SK-N-SH (cell line): Measurements from ENCODE around the gene SYNM. TPM values are rescaled to one million over a fixed set of nuclear protein-coding genes. Genes with fewer than 3 reads are reported as not detected.

ENCODE experiments used
- CTCF ChIA-PET: fragments of 300-600, 350-600 bp; formaldehyde crosslinking; extraction: SDS; loops from one replicate; lab custom pipeline; 2021; lab: Yijun Ruan, JAX
- POLR2A ChIA-PET: fragments of 350-600 bp; sonication (Branson Sonifier 250); formaldehyde crosslinking; extraction: SDS; loops from one replicate; lab custom pipeline; 2020; ENCODE audit warnings: antibody characterized with exemption, inconsistent platforms; lab: Yijun Ruan, JAX
- DNase-seq: peaks from one replicate; pipeline ENCODE4 v3.0.0; 2012
- H2AFZ ChIP-seq: fragments of 200-600 bp; sonication (generic); 2 replicates; pipeline ENCODE4 v1.8.1; 2016; ENCODE audit warnings: antibody characterized with exemption, mild to moderate bottlenecking, low read depth
- H3F3A ChIP-seq: fragments of 200-600 bp; sonication (generic); replicated peaks from 2 replicates; pipeline ENCODE3; 2016; ENCODE audit warnings: antibody characterized with exemption, mild to moderate bottlenecking; ENCODE audit not compliant: insufficient read depth
- H3K27ac ChIP-seq, 2 experiments: fragments of 200-500 bp in 1 of 2; fragments of 200-600 bp in 1 of 2; sonication (Bioruptor generic) in 1 of 2; sonication (generic), shearing (Covaris generic) in 1 of 2; 2 replicates each; pipeline versions ENCODE4 v1.5.1 to v1.6.1; 2014 to 2016; ENCODE audit warnings: low read depth in 2 of 2, inconsistent platforms in 1 of 2, low read length in 1 of 2, mild to moderate bottlenecking in 1 of 2, mixed read lengths in 1 of 2
- H3K27me3 ChIP-seq: fragments of 200-600 bp; sonication (generic), shearing (Covaris generic); 2 replicates; pipeline ENCODE4 v1.6.1; 2016; ENCODE audit warnings: mixed run types; ENCODE audit not compliant: insufficient read depth
- H3K36me3 ChIP-seq, 2 experiments: fragments of 200-500 bp in 1 of 2; fragments of 200-600 bp in 1 of 2; sonication (Bioruptor generic) in 1 of 2; sonication (generic) in 1 of 2; replicated peaks in 1 of 2; 2 replicates each; pipeline versions ENCODE3 to v1.5.1; 2014 to 2016; ENCODE audit warnings: low read length in 1 of 2, mild to moderate bottlenecking in 1 of 2; ENCODE audit not compliant: insufficient read depth in 2 of 2, control insufficient read depth in 1 of 2
- H3K4me1 ChIP-seq, 2 experiments: fragments of 200-500 bp in 1 of 2; fragments of 200-600 bp in 1 of 2; sonication (Bioruptor generic) in 1 of 2; sonication (generic), shearing (Covaris generic) in 1 of 2; 2 replicates each; pipeline versions ENCODE4 v1.5.1 to v1.6.1; 2014 to 2016; ENCODE audit warnings: low read depth in 1 of 2, low read length in 1 of 2, mixed run types in 1 of 2; ENCODE audit not compliant: insufficient read depth in 2 of 2, control insufficient read depth in 1 of 2
- H3K4me2 ChIP-seq: fragments of 200-600 bp; sonication (generic), shearing (Covaris generic); 2 replicates; pipeline ENCODE4 v1.6.1; 2017; ENCODE audit warnings: mixed run types
- H3K4me3 ChIP-seq, 2 experiments: fragments of 200-500 bp in 1 of 2; fragments of 200-600 bp in 1 of 2; sonication (Bioruptor generic) in 1 of 2; sonication (generic), shearing (Covaris generic) in 1 of 2; 2 replicates each; pipeline versions ENCODE4 v1.5.1 to v1.8.1; 2014 to 2016; ENCODE audit warnings: low read depth in 2 of 2, inconsistent platforms in 1 of 2, low read length in 1 of 2, mild to moderate bottlenecking in 1 of 2, mixed read lengths in 1 of 2, moderate library complexity in 1 of 2
- H3K79me2 ChIP-seq: fragments of 200-600 bp; sonication (generic); 2 replicates; pipeline ENCODE4 v1.8.1; 2017; ENCODE audit warnings: mild to moderate bottlenecking; ENCODE audit not compliant: insufficient read depth
- H3K9ac ChIP-seq: fragments of 200-600 bp; sonication (generic); 2 replicates; pipeline ENCODE4 v1.6.1; 2017; ENCODE audit warnings: mixed run types
- H3K9me2 ChIP-seq: fragments of 200-600 bp; sonication (generic); 2 replicates; pipeline ENCODE4 v1.6.1; 2017; ENCODE audit warnings: mixed run types
- H3K9me3 ChIP-seq: fragments of 200-600 bp; sonication (generic); 2 replicates; pipeline ENCODE4 v1.6.1; 2017; ENCODE audit warnings: mixed run types, mild to moderate bottlenecking, moderate library complexity
- H4K20me1 ChIP-seq: fragments of 200-600 bp; sonication (generic); 2 replicates; pipeline ENCODE4 v1.6.1; 2017; ENCODE audit warnings: mild to moderate bottlenecking, mixed run types; ENCODE audit not compliant: insufficient read depth
- CHD2 ChIP-seq: fragments of 150-350 bp; IDR thresholded peaks from 2 replicates; pipeline ENCODE4 v1.6.1; 2018; ENCODE audit warnings: low read length; ENCODE audit not compliant: partially characterized antibody
- ELF1 ChIP-seq: IDR thresholded peaks from 2 replicates; pipeline ENCODE4 v1.4.0; 2012
- EP300 ChIP-seq, 2 experiments: IDR thresholded peaks; 2 replicates each; pipeline versions ENCODE4 v1.4.0 to v1.6.1; 2012; ENCODE audit warnings: borderline replicate concordance in 1 of 2, low read depth in 1 of 2, low read length in 1 of 2
- FOSL2 ChIP-seq: IDR thresholded peaks from 2 replicates; pipeline ENCODE4 v1.4.0; 2012; ENCODE audit warnings: low read depth, mild to moderate bottlenecking, moderate library complexity, borderline replicate concordance
- FOXJ3 ChIP-seq: sonication (generic); formaldehyde crosslinking; IDR thresholded peaks from 2 replicates; pipeline ENCODE4 v1.5.1; 2020; ENCODE audit warnings: mild to moderate bottlenecking, missing genetic modification reagents
- GATA2 ChIP-seq: sonication (generic); formaldehyde crosslinking; IDR thresholded peaks from 2 replicates; pipeline ENCODE4 v1.5.0; 2020; ENCODE audit warnings: mild to moderate bottlenecking, missing genetic modification reagents
- MEF2A ChIP-seq: IDR thresholded peaks from 2 replicates; pipeline ENCODE4 v1.4.0; 2012; ENCODE audit warnings: low read depth, borderline replicate concordance
- MXI1 ChIP-seq: IDR thresholded peaks from 2 replicates; pipeline ENCODE4 v1.6.1; 2012; ENCODE audit warnings: mild to moderate bottlenecking, low read depth, low read length, improper control_type of control experiment
- POLR2AphosphoS5 ChIP-seq: IDR thresholded peaks from 2 replicates; pipeline ENCODE4 v1.6.1; 2012; ENCODE audit warnings: low read depth, low read length
- RAD21 ChIP-seq: IDR thresholded peaks from 2 replicates; pipeline ENCODE4 v1.6.1; 2012; ENCODE audit warnings: mild to moderate bottlenecking, low read length
- RCOR1 ChIP-seq: fragments of 150-350 bp; IDR thresholded peaks from 2 replicates; pipeline ENCODE4 v1.6.1; 2017; ENCODE audit warnings: antibody characterized with exemption, low read length
- RFX5 ChIP-seq: IDR thresholded peaks from 2 replicates; pipeline ENCODE4 v1.6.1; 2012; ENCODE audit warnings: mild to moderate bottlenecking, improper control_type of control experiment, low read length
- RXRA ChIP-seq: IDR thresholded peaks from 2 replicates; pipeline ENCODE4 v1.4.0; 2012; ENCODE audit warnings: low read depth, mild to moderate bottlenecking, borderline replicate concordance
- SMC3 ChIP-seq: IDR thresholded peaks from 2 replicates; pipeline ENCODE4 v1.6.1; 2012; ENCODE audit warnings: low read depth, low read length, improper control_type of control experiment
- TCF12 ChIP-seq: IDR thresholded peaks from 2 replicates; pipeline ENCODE4 v1.4.0; 2012
- WGBS: methylation state at CpG from one replicate; pipeline ENCODE4 v1.1.6; 2017; ENCODE audit warnings: low lambda C conversion rate; 5-methylcytosine and 5-hydroxymethylcytosine counted together
- polyA plus RNA-seq, 3 experiments: library from polyadenylated mRNA; depleted of rRNA; stranded (reverse); fragments of >200 nt; gene quantifications; 2 replicates each; pipeline ENCODE4 v1.2.3, GENCODE V29; 2012
- TF ChIP-seq, protein P1 (sequence below): IDR thresholded peaks from 2 replicates; pipeline ENCODE4; 2012
- TF ChIP-seq, protein P2 (sequence below): IDR thresholded peaks from 2 replicates; pipeline ENCODE4 v1.4.0; 2012; ENCODE audit warnings: low read depth
- TF ChIP-seq, protein P3 (sequence below): IDR thresholded peaks from 2 replicates; pipeline ENCODE4 v1.6.1; 2012; ENCODE audit warnings: mild to moderate bottlenecking, low read depth, low read length, moderate library complexity
- TF ChIP-seq, protein P4 (sequence below): IDR thresholded peaks from 2 replicates; pipeline ENCODE4 v1.4.0; 2012; ENCODE audit warnings: low read depth, borderline replicate concordance
- TF ChIP-seq, protein P5 (sequence below): IDR thresholded peaks from 2 replicates; pipeline ENCODE4 v1.4.0; 2012; ENCODE audit warnings: low read depth, borderline replicate concordance

The SYNM gene
- polyA plus RNA-seq, 1 of the 3 experiments (the other 2 are of a cell fraction): 5.0 TPM

DNA sequence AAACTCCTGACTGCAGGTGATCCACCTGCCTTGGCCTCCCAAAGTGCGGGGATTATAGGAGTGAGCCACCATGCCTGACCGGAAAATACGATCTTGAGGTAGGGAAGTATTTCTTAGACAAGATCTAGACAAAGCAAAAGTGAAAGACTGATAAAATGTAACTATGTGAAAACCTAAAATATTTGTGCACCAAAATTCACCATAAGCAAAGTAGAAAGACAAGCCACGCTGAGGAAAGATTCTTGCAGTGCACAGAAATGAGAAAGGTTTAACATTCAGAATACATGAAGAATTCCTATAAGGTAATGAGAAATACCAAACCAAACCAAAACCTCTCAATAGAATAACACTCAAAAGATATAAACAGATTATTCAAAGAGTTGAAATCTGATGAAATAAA is 35.7 kb downstream of the SYNM start:
- no peaks in the 10 kb centered on the region for H4K20me1 ChIP-seq
- ChIA-PET CTCF (interaction anchor here (0.8 kb wide), 1 partner anchor 40 kb away, joined by 4 read pairs; no protein-coding TSS in a partner anchor), POLR2A (no interaction called here)
- TF ChIP-seq ELF1: no peak
- no peak for TF ChIP-seq GATA2 (CRISPR knock-in tag)
- TF ChIP-seq, protein P1, sequence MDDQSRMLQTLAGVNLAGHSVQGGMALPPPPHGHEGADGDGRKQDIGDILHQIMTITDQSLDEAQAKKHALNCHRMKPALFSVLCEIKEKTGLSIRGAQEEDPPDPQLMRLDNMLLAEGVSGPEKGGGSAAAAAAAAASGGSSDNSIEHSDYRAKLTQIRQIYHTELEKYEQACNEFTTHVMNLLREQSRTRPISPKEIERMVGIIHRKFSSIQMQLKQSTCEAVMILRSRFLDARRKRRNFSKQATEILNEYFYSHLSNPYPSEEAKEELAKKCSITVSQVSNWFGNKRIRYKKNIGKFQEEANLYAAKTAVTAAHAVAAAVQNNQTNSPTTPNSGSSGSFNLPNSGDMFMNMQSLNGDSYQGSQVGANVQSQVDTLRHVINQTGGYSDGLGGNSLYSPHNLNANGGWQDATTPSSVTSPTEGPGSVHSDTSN: no peak
- TF ChIP-seq FOSL2: no peak
- TF ChIP-seq, protein P2, sequence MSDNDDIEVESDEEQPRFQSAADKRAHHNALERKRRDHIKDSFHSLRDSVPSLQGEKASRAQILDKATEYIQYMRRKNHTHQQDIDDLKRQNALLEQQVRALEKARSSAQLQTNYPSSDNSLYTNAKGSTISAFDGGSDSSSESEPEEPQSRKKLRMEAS: no peak
- no peak for TF ChIP-seq RFX5
- TF ChIP-seq MEF2A: no peak
- TF ChIP-seq TCF12: no peak
- TF ChIP-seq POLR2AphosphoS5: no peak
- no peak for TF ChIP-seq SMC3
- no peak for TF ChIP-seq MXI1
- 97% methylated on average over 4 of the region's 4 CpGs for WGBS
- no peak overlapping the region for H2AFZ ChIP-seq
- no peak for DNase-seq
- H3K27me3 ChIP-seq: no peaks in the 10 kb centered on the region
- peaks cover 0 to 7% of the 10 kb centered on the region in 2 experiments for H3K36me3 ChIP-seq
- H3K9me2 ChIP-seq: no peaks in the 10 kb centered on the region
- no peak overlapping the region for H3K27ac ChIP-seq
- no peaks in the 10 kb centered on the region for H3K4me1 ChIP-seq
- H3F3A ChIP-seq: no peaks in the 10 kb centered on the region
- no peak overlapping the region for H3K4me2 ChIP-seq
- H3K9me3 ChIP-seq: no peaks in the 10 kb centered on the region
- no peak overlapping the region for H3K4me3 ChIP-seq
- no peak overlapping the region for H3K9ac ChIP-seq
- no peaks in the 10 kb centered on the region for H3K79me2 ChIP-seq

DNA sequence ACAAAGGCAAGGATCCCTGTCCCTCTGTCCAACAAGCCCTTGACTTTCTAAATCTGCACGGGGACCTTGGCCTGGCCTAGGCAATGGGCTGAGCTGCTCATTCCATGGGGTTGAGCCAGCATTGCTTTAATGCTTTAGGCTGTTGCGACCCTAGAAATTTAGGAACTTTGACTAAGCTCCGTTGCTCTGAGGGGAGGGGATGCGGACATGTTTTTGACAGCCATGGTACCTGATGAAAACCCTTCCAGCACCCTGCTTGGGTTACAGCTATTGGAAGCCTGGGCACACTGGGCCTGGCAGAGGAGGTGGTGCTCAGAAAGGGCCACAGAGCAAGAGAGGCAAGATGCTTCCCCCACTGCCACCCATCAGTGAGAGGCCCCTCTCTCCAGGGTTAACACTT is 37.1 kb downstream of the SYNM start:
- no peak for DNase-seq
- ChIA-PET CTCF (interaction anchor here (1.0 to 2.0 kb wide), 2 partner anchors 37 to 41 kb away, joined by 3 to 5 read pairs; partner anchors contain the start of gene SYNM), POLR2A (no interaction called here)
- Histone ChIP-seq H3K4me1 (no peaks in the 10 kb centered on the region), H3K9me2 (no peaks in the 10 kb centered on the region), H4K20me1 (no peaks in the 10 kb centered on the region), H3K79me2 (no peaks in the 10 kb centered on the region), H2AFZ (no peak overlapping the region), H3K9ac (no peak overlapping the region), H3F3A (no peaks in the 10 kb centered on the region), H3K36me3 (peaks cover 0 to under 1% of the 10 kb centered on the region in 2 experiments), H3K9me3 (no peaks in the 10 kb centered on the region), H3K4me3 (no peak overlapping the region), H3K27ac (no peak overlapping the region), H3K4me2 (no peak overlapping the region), H3K27me3 (no peaks in the 10 kb centered on the region)
- 88% methylated on average over 4 of the region's 4 CpGs for WGBS
- TF ChIP-seq, protein P1: no peak
- TF ChIP-seq RAD21 (no peak), CHD2 (no peak), EP300 (IDR thresholded peaks at IDR 0.05; ENCODE audit: borderline replicate concordance in 1 of 2, low read depth in 1 of 2, low read length in 1 of 2) (no peak), FOXJ3 (CRISPR knock-in tag) (no peak), RCOR1 (no peak), FOSL2 (no peak), RXRA (no peak)
- TF ChIP-seq, protein P3, sequence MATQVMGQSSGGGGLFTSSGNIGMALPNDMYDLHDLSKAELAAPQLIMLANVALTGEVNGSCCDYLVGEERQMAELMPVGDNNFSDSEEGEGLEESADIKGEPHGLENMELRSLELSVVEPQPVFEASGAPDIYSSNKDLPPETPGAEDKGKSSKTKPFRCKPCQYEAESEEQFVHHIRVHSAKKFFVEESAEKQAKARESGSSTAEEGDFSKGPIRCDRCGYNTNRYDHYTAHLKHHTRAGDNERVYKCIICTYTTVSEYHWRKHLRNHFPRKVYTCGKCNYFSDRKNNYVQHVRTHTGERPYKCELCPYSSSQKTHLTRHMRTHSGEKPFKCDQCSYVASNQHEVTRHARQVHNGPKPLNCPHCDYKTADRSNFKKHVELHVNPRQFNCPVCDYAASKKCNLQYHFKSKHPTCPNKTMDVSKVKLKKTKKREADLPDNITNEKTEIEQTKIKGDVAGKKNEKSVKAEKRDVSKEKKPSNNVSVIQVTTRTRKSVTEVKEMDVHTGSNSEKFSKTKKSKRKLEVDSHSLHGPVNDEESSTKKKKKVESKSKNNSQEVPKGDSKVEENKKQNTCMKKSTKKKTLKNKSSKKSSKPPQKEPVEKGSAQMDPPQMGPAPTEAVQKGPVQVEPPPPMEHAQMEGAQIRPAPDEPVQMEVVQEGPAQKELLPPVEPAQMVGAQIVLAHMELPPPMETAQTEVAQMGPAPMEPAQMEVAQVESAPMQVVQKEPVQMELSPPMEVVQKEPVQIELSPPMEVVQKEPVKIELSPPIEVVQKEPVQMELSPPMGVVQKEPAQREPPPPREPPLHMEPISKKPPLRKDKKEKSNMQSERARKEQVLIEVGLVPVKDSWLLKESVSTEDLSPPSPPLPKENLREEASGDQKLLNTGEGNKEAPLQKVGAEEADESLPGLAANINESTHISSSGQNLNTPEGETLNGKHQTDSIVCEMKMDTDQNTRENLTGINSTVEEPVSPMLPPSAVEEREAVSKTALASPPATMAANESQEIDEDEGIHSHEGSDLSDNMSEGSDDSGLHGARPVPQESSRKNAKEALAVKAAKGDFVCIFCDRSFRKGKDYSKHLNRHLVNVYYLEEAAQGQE: no peak
- TF ChIP-seq, protein P4, sequence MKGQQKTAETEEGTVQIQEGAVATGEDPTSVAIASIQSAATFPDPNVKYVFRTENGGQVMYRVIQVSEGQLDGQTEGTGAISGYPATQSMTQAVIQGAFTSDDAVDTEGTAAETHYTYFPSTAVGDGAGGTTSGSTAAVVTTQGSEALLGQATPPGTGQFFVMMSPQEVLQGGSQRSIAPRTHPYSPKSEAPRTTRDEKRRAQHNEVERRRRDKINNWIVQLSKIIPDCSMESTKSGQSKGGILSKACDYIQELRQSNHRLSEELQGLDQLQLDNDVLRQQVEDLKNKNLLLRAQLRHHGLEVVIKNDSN: no peak
- TF ChIP-seq, protein P5, sequence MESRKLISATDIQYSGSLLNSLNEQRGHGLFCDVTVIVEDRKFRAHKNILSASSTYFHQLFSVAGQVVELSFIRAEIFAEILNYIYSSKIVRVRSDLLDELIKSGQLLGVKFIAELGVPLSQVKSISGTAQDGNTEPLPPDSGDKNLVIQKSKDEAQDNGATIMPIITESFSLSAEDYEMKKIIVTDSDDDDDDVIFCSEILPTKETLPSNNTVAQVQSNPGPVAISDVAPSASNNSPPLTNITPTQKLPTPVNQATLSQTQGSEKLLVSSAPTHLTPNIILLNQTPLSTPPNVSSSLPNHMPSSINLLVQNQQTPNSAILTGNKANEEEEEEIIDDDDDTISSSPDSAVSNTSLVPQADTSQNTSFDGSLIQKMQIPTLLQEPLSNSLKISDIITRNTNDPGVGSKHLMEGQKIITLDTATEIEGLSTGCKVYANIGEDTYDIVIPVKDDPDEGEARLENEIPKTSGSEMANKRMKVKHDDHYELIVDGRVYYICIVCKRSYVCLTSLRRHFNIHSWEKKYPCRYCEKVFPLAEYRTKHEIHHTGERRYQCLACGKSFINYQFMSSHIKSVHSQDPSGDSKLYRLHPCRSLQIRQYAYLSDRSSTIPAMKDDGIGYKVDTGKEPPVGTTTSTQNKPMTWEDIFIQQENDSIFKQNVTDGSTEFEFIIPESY: no peak
- TF ChIP-seq, protein P2: no peak
